Measurements from ENCODE around the gene LMF1.
A peak's percentile ranks its signal among the peaks of the same experiment; 100 is the strongest.
"Not testable (repeated sequence)": the region's sequence is repeated elsewhere in the genome, so short reads cannot be mapped to it uniquely, and the experiment has no call there.

The LMF1 gene

GRCh38 chr16:948767-949166 lies 22.0 kb downstream of the LMF1 start:
- not testable (repeated sequence) for DNase-seq, ATAC-seq

GRCh38 chr16:947922-948303 lies 22.9 kb downstream of the LMF1 start:
- not testable (repeated sequence) for DNase-seq, ATAC-seq

DNA sequence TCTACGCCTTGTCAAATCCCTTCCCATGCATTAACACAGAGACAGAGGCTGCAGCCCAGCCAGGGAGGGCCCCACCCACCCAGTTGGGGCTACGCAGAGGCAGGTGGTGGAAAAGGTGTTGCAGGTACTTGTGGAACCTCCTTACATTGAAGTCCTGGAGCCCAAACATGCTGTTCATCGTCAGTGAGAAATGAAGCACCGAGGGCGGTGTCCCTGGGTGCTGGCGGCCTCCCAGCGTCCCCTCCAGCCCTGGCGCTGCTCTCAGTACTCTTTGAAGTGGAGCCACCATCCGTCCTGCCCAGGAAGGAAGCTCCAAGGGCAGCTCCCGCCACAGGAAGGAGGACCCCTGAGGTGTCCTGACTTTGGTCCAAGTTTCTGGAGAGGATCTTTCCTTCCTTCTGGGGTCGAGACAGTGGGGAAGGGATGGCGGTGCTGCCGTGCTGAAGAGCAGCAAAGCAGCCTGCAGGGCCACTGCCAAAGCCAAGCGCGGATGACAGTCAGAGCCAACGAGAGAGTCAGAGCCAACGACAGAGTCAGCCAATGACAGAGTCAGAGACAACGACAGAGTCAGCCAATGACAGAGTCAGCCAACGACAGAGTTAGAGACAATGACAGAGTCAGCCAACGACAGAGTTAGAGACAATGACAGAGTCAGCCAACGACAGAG lies 23.4 kb downstream of the LMF1 start:
- DNase-seq, result no peak

DNA sequence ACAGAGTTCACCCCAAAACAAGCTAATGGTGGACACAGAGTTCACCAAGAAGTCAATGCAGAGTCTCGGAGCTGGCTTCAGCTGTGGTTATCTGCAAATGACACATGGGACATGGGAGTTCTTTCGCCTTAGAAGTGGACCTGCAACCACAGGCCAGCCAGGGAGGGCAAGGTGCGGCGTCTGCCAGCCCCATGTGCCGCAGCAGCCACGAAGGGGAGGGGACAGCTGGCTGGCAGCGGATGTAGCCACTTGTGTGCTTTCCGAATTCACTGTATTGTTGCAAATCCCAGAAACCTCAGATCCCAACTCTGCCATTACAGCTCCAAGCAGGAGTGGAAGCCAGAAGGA lies 24.8 kb downstream of the LMF1 start:
- DNase-seq (no peak), ATAC-seq (no peak)

More for the DNA sequence above, 23.4 kb downstream of the LMF1 start:
- ATAC-seq, result no peak

DNA sequence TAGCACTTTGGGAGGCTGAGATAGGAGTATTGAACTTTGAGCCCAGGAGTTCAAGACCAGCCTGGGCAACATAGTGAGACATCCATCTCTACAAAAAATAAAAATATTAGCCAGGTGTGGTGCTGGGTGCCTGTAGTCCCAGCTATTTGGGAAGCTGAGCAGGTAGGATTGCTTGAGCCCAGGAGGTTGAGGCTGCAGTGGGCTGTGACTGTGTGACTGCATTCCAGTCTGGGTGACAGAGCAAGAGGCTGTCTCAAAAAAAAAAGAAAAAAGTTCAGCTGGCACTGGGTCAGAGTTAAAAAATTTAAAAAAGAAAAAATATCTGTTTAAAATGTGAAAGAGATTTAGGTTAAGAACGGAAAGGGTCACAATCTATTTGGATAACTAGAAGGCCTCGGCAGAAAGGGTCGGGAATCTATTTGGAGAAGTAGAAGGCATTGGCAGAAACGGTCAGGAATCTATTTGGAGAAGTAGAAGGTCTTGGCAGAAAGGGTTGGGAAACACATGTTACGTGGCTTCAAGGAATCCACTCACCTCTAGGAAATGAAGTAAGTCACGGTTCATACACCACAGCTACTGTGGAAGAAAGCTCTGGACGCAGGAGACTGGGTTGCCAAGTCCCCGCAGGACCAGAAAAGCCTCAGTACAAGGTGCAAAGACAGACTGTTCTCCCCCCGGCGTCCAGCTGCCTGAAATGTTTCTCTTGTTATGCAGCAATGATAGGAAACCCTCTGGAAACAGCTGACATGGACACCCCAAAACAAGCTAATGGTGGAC lies 25.3 kb downstream of the LMF1 start:
- DNase-seq (no peak), ATAC-seq (no peak)

DNA sequence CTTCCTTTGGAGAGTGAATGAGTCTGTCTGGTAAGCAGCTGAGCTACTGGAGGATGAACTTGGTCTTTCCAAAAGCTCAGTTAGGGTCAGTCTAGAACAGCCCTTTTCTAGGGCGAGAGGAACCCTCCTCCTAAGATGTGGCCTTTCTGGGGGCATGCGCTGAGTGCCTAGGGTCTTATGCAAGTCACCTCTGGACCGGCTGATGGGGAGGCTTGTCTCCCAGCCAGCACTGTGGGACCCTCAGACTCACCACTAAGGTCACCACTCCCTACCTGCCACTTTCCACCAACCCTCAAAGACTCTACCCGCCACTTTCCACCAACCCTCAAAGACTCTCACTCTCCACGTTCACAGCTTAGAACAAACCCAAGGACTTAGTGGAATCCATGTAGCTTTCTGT lies 26.8 kb downstream of the LMF1 start:
- DNase-seq (no peak), ATAC-seq (no peak)

DNA sequence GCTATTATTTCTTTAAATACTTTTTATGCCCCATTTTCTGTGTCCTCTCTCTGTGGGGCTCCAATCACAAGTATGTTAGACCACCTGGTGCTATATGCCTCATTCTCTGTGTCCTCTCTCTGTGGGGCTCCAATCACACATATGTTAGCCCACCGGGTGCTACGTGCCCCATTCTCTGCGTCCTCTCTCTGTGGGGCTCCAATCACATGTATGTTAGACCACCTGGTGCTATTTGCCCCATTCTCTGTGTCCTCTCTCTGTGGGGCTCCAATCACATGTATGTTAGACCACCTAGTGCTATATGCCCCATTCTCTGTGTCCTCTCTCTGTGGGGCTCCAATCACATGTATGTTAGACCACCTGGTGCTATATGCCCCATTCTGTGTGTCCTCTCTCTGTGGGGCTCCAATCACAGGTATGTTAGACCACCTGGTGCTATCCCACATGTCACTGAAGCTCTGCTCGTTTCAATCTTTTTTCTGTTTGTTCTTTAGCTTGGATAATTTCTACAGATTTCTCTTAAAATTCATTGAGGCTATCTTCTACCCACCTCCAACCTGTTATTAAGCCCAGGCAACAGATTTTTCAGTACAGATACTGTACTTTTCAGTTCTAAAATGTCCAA lies 28.2 kb downstream of the LMF1 start:
- ATAC-seq (no peak), DNase-seq (no peak)

GRCh38 chr16:939941-940340 lies 30.8 kb downstream of the LMF1 start:
- ATAC-seq, result no peak
- DNase-seq, result no peak

DNA sequence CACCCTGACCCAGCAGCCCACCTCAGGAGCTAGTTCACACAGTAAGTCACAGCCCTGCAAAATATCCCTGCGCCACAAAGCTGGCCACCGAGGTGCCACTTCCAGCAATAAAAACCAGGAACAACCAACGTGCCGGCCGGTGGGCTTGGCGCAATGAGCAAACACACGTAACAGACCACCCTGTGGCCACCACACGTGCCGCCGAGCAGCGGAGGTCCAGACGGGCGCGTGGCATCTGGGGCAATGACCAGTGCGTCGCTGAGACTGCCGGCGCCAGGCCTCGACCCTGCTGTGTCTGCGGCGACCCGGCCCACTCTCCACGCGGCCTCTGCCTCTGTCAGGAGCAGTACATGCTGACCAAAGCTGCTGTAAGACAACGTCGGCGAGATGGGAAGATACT lies 31.5 kb downstream of the LMF1 start:
- no peak for ATAC-seq

DNA sequence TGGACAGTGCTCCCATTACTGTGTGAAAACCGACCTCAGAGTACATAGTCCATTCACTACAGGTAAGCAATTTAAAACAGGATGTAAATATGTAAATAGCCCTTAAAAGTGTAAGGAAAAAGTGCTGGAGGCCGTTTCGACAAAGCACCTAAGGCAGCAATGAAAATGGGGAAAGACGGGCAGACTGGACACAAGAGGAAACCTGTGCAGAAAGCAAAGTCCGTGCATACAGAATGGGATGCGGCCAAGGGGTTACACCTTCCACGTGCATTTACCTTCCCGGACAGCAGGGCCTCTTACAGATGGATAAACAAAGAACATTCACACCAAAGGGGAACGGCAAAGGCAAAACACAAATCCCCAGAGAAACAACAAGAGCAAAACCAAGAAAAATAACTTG lies 32.0 kb downstream of the LMF1 start:
- no peak for ATAC-seq
- no peak for DNase-seq

More for the DNA sequence above, 31.5 kb downstream of the LMF1 start:
- DNase-seq, result no peak

GRCh38 chr16:938136-938535 lies 32.6 kb downstream of the LMF1 start:
- no peak for ATAC-seq

GRCh38 chr16:937723-938122 lies 33.1 kb downstream of the LMF1 start:
- DNase-seq (no peak), ATAC-seq (no peak)

More at GRCh38 chr16:938136-938535, 32.6 kb downstream of the LMF1 start:
- DNase-seq, result no peak

GRCh38 chr16:937311-937710 lies 33.5 kb downstream of the LMF1 start:
- DNase-seq, result no peak

GRCh38 chr16:935684-936083 lies 35.1 kb downstream of the LMF1 start:
- ATAC-seq (no peak), DNase-seq (peak; percentile 49)

More at GRCh38 chr16:937311-937710, 33.5 kb downstream of the LMF1 start:
- ATAC-seq, result no peak

- DNase-seq (no peak), ATAC-seq (no peak)
Measured at GRCh38 chr16:934178-934577, 36.6 kb downstream of the LMF1 start.

DNA sequence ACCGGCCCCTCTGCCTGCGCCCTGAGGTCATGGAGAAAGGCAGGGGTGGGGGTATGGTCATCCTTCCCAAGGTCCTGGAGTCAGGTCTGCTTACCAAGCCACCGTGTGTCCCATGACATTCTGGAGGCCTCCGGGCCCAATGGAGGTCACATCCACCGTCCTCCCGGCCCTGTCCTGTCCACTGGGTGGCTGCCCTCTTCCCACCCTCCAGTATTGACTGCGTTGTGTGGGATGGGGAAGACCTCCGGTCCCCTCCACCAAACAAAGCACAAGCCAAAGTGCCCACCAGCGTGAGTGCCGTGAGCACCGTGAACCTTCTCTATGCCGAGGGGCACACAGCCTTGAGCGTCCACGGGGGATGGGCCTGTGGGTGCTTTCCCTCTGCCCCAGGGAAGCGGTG lies 37.2 kb downstream of the LMF1 start:
- DNase-seq (no peak), ATAC-seq (no peak)

DNA sequence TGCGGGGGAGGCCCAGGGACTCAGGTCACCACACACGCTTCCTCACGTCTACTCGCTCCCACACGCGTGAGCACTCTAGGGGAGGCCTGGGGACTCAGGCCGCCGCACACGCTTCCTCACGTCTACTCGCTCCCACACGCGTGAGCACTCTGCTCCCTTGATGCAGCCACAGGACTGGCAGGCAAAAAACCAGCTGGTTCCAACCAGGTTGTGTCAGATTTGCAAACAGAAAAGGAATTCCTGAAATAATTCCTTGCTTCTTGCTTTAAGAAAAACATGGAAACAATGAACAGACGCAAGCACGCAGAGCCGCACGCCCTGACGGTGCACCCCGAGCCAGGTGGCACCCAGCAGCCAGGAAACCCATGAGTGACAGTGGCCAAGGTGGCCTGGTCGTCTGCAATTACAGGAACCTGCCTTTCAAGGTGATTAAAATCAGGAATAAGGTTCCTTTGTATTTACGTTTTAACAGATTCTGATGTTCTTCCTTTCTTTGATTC lies 37.9 kb downstream of the LMF1 start:
- DNase-seq, result no peak
- ATAC-seq, result no peak

GRCh38 chr16:931626-932500 lies 38.9 kb downstream of the LMF1 start:
- no peak for ATAC-seq
- no peak for DNase-seq

- DNase-seq (no peak), ATAC-seq (no peak)
Measured at GRCh38 chr16:931171-931570, 39.6 kb downstream of the LMF1 start.

GRCh38 chr16:930511-930910 lies 40.3 kb downstream of the LMF1 start:
- ATAC-seq (no peak), DNase-seq (no peak)

DNA sequence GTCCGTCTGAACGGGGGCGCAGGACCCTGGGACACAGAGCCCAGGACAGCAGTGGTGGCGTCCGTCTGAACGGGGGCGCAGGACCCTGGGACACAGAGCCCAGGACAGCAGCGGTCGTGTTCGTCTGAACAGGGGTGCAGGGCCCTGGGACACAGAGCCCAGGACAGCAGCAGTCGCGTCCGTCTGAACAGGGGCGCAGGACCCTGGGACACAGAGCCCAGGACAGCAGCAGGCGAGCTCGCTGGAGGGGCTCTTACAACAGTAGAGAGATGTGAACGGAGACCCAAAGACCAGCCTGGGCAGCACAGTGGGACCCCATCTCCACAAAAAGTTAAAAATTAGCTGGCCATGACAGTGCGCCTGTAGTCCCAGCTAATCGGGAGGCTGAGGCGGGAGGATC lies 40.7 kb downstream of the LMF1 start:
- DNase-seq (no peak), ATAC-seq (no peak)

Measured in stimulated activated naive CD8-positive, alpha-beta T cell treated with anti-CD3 and anti-CD28 coated beads, Interleukin-15, Interleukin-2, amounts not matched to agents 100 U/mL and 50 U/mL, for 24 hours (primary cell).